IMR-90 (cell line): ENCODE measurements around the gene PELI1. TPM values are rescaled to one million over a fixed set of nuclear protein-coding genes. Genes with fewer than 3 reads are reported as not detected.

ENCODE experiments used
- ATAC-seq: fragments of 200-7000 bp; cut with Tn5 transposase; 2 replicates; pipeline ENCODE4 v1.9.1; 2020; ENCODE audit warnings: low read depth, mild to moderate bottlenecking, moderate library complexity
- BruUV-seq: library from RNA; stranded (reverse); fragments of 400-500 nt; replicated peaks from 2 replicates; lab custom pipeline; 2021; lab: Mats Ljungman, UMichigan
- CTCF ChIA-PET: fragments of 300-600 bp; formaldehyde crosslinking; extraction: SDS; loops from one replicate; lab custom pipeline; 2021; ENCODE audit warnings: antibody characterized with exemption; lab: Yijun Ruan, JAX
- POLR2A ChIA-PET: fragments of 300-600 bp; sonication (Branson Sonifier 250); formaldehyde crosslinking; loops from one replicate; lab custom pipeline; 2022; ENCODE audit warnings: antibody characterized with exemption; ENCODE audit not compliant: unreplicated experiment; lab: Charles Lee
- DNase-seq: peaks from one replicate; pipeline ENCODE4 v3.0.0; 2013
- H2AFZ ChIP-seq: replicated peaks from 2 replicates; pipeline ENCODE3; 2013; ENCODE audit warnings: low read length, mild to moderate bottlenecking; ENCODE audit not compliant: poor library complexity
- H2AK5ac ChIP-seq: 2 replicates; pipeline ENCODE4 v1.6.1; 2013; ENCODE audit warnings: low read depth, low read length, inconsistent platforms
- H2AK9ac ChIP-seq: replicated peaks from 2 replicates; pipeline ENCODE3; 2013; ENCODE audit warnings: mild to moderate bottlenecking, low read depth, low read length, moderate library complexity; ENCODE audit not compliant: poor library complexity
- H2BK120ac ChIP-seq: 2 replicates; pipeline ENCODE4 v1.6.1; 2013; ENCODE audit warnings: low read depth, low read length, inconsistent platforms
- H2BK15ac ChIP-seq: 3 replicates; pipeline ENCODE4 v1.6.1; 2013; ENCODE audit warnings: low read depth, low read length, inconsistent platforms
- H2BK20ac ChIP-seq: 2 replicates; pipeline ENCODE4 v1.6.1; 2013; ENCODE audit warnings: low read depth, mild to moderate bottlenecking, inconsistent platforms, low read length, moderate library complexity
- H2BK5ac ChIP-seq: 2 replicates; pipeline ENCODE4 v1.6.1; 2013; ENCODE audit warnings: mild to moderate bottlenecking, low read depth, low read length, inconsistent platforms; ENCODE audit not compliant: poor library complexity, severe bottlenecking
- H3K14ac ChIP-seq: replicated peaks from 2 replicates; pipeline ENCODE4 v1.6.1; 2013; ENCODE audit warnings: low read depth, low read length, inconsistent platforms
- H3K18ac ChIP-seq: 2 replicates; pipeline ENCODE4 v1.6.1; 2013; ENCODE audit warnings: low read depth, low read length, control low read depth
- H3K23ac ChIP-seq: 2 replicates; pipeline ENCODE4 v1.6.1; 2013; ENCODE audit warnings: low read depth, low read length, inconsistent platforms
- H3K27ac ChIP-seq: 2 replicates; pipeline ENCODE4 v1.5.1; 2013; ENCODE audit warnings: mild to moderate bottlenecking, control low read depth, low read length; ENCODE audit not compliant: insufficient read depth
- H3K27me3 ChIP-seq: 2 replicates; pipeline ENCODE4 v1.6.1; 2013; ENCODE audit warnings: low read length; ENCODE audit not compliant: control insufficient read depth, insufficient read depth
- H3K36me3 ChIP-seq: 2 replicates; pipeline ENCODE4 v1.6.1; 2013; ENCODE audit warnings: low read length, mixed read lengths; ENCODE audit not compliant: control insufficient read depth, insufficient read depth
- H3K4ac ChIP-seq: 2 replicates; pipeline ENCODE4 v1.6.1; 2013; ENCODE audit warnings: low read depth, low read length, inconsistent platforms
- H3K4me1 ChIP-seq: 2 replicates; pipeline ENCODE4 v1.6.1; 2013; ENCODE audit warnings: low read length, mixed read lengths; ENCODE audit not compliant: control insufficient read depth, insufficient read depth
- H3K4me2 ChIP-seq: 2 replicates; pipeline ENCODE4 v1.6.1; 2013; ENCODE audit warnings: low read depth, mild to moderate bottlenecking, control low read depth, low read length, moderate library complexity
- H3K4me3 ChIP-seq: 2 replicates; pipeline ENCODE4 v1.5.1; 2013; ENCODE audit warnings: low read depth, mild to moderate bottlenecking, control low read depth, low read length, moderate library complexity; ENCODE audit not compliant: insufficient read depth
- H3K56ac ChIP-seq: 2 replicates; pipeline ENCODE4 v1.6.1; 2013; ENCODE audit warnings: low read length, inconsistent platforms; ENCODE audit not compliant: insufficient read depth; ENCODE audit errors: extremely low read depth
- H3K79me1 ChIP-seq, 2 experiments: 2 replicates each; pipeline ENCODE4 v1.6.1; 2013; ENCODE audit warnings: low read length in 2 of 2, inconsistent platforms in 1 of 2, low read depth in 1 of 2
- H3K9ac ChIP-seq: 2 replicates; pipeline ENCODE4 v1.6.1; 2013; ENCODE audit warnings: low read depth, low read length, control low read depth
- H3K9me1 ChIP-seq: 2 replicates; pipeline ENCODE4 v1.6.1; 2013; ENCODE audit warnings: low read length, inconsistent platforms; ENCODE audit not compliant: insufficient read depth
- H3K9me3 ChIP-seq: 2 replicates; pipeline ENCODE4 v1.6.1; 2013; ENCODE audit warnings: low read length; ENCODE audit not compliant: control insufficient read depth, insufficient read depth
- H4K20me1 ChIP-seq: 2 replicates; pipeline ENCODE4 v1.6.1; 2013; ENCODE audit warnings: low read length, inconsistent platforms; ENCODE audit not compliant: insufficient read depth
- H4K5ac ChIP-seq: 2 replicates; pipeline ENCODE4 v1.6.1; 2013; ENCODE audit warnings: mild to moderate bottlenecking, low read depth, low read length, control low read depth
- H4K8ac ChIP-seq, 2 experiments: 2 replicates each; pipeline ENCODE4 v1.6.1; 2013; ENCODE audit warnings: low read depth in 2 of 2, low read length in 2 of 2, control low read depth in 1 of 2, inconsistent platforms in 1 of 2
- H4K91ac ChIP-seq: 2 replicates; pipeline ENCODE4 v1.6.1; 2013; ENCODE audit warnings: low read depth, low read length, inconsistent platforms; ENCODE audit not compliant: insufficient read depth
- BHLHE40 ChIP-seq: fragments of 150-350 bp; IDR thresholded peaks from 2 replicates; pipeline ENCODE4 v1.6.1; 2016; ENCODE audit warnings: mild to moderate bottlenecking, low read depth, low read length
- CEBPB ChIP-seq: IDR thresholded peaks from 2 replicates; pipeline ENCODE4 v1.6.1; 2012; ENCODE audit warnings: low read depth, low read length, improper control_type of control experiment
- CHD1 ChIP-seq: IDR thresholded peaks from 2 replicates; pipeline ENCODE4 v1.6.1; 2012; ENCODE audit warnings: low read depth, low read length, improper control_type of control experiment
- CTCF ChIP-seq: conservative IDR thresholded peaks from 2 replicates; pipeline ENCODE4 v1.5.1; 2012; ENCODE audit warnings: mild to moderate bottlenecking, low read depth, low read length, improper control_type of control experiment
- ELK1 ChIP-seq: fragments of 150-350 bp; IDR thresholded peaks from 2 replicates; pipeline ENCODE4 v1.6.1; 2016; ENCODE audit warnings: low read depth, mild to moderate bottlenecking, low read length, moderate library complexity, borderline replicate concordance
- MAZ ChIP-seq: IDR thresholded peaks from 2 replicates; pipeline ENCODE4 v1.6.1; 2012; ENCODE audit warnings: low read depth, mild to moderate bottlenecking, low read length, improper control_type of control experiment, moderate library complexity, borderline replicate concordance
- MXI1 ChIP-seq: IDR thresholded peaks from 2 replicates; pipeline ENCODE4 v1.6.1; 2012; ENCODE audit warnings: low read depth, mild to moderate bottlenecking, low read length, moderate library complexity, borderline replicate concordance
- NFE2L2 ChIP-seq: fragments of 150-350 bp; IDR thresholded peaks from 2 replicates; pipeline ENCODE4 v1.6.1; 2016; ENCODE audit warnings: low read depth, mild to moderate bottlenecking, low read length
- POLR2A ChIP-seq: IDR thresholded peaks from 2 replicates; pipeline ENCODE4 v1.6.1; 2012; ENCODE audit warnings: mild to moderate bottlenecking, low read depth, low read length
- RCOR1 ChIP-seq: IDR thresholded peaks from 2 replicates; pipeline ENCODE4 v1.6.1; 2012; ENCODE audit warnings: mild to moderate bottlenecking, low read length, improper control_type of control experiment; ENCODE audit not compliant: insufficient replicate concordance
- RFX5 ChIP-seq: IDR thresholded peaks from 2 replicates; pipeline ENCODE4 v1.8.0; 2012; ENCODE audit warnings: low read depth, mild to moderate bottlenecking, low read length, moderate library complexity
- SMC3 ChIP-seq: fragments of 150-350 bp; IDR thresholded peaks from 2 replicates; pipeline ENCODE4 v1.6.1; 2016; ENCODE audit warnings: low read depth, mild to moderate bottlenecking, antibody characterized with exemption, low read length, moderate library complexity
- WGBS, 2 experiments: methylation state at CpG; one replicate each; pipeline versions ENCODE4 v1.1.5 to v1.1.7; 2013; ENCODE audit warnings: missing lambda C conversion rate in 2 of 2; ENCODE audit not compliant: insufficient read length in 1 of 2; ENCODE audit errors: extremely low coverage in 2 of 2; 5-methylcytosine and 5-hydroxymethylcytosine counted together
- dilution Hi-C: fragments of 300-500 bp; cut with HindIII; formaldehyde crosslinking; loops from one replicate; pipeline ENCODE4 v1.14.3; 2018; ENCODE audit warnings: low sequenced_read_pairs; ENCODE audit not compliant: unreplicated experiment
- in situ Hi-C: fragments of 300-500 bp; cut with MboI; formaldehyde crosslinking; loops from 3 replicates; pipeline ENCODE4 v1.14.3; 2019; ENCODE audit warnings: low sequenced_read_pairs, inconsistent platforms, mixed read lengths
- intact Hi-C: fragments of 100-400 bp; cut with micrococcal nuclease; formaldehyde crosslinking; loops from 2 replicates; pipeline ENCODE4 v1.10.0; 2022
- polyA plus RNA-seq, 3 experiments: library from polyadenylated mRNA; depleted of rRNA; stranded (reverse); fragments of >200 nt; gene quantifications; 2 replicates each; pipeline ENCODE4 v1.2.3, GENCODE V29; 2012; ENCODE audit warnings: low replicate concordance in 1 of 3
- total RNA-seq: library from RNA; depleted of rRNA; stranded (reverse); fragments of >200 nt; gene quantifications from 2 replicates; pipeline ENCODE4 v1.2.3, GENCODE V29; 2012
- TF ChIP-seq, protein P1 (sequence below): fragments of 150-350 bp; IDR thresholded peaks from 2 replicates; pipeline ENCODE4 v1.6.1; 2017; ENCODE audit warnings: mild to moderate bottlenecking, antibody characterized with exemption, low read length, low read depth

PELI1 gene
- total and polyA plus RNA-seq, 2 of the 4 experiments (the other 2 are of a cell fraction), result 2.2 to 2.5 TPM

DNA sequence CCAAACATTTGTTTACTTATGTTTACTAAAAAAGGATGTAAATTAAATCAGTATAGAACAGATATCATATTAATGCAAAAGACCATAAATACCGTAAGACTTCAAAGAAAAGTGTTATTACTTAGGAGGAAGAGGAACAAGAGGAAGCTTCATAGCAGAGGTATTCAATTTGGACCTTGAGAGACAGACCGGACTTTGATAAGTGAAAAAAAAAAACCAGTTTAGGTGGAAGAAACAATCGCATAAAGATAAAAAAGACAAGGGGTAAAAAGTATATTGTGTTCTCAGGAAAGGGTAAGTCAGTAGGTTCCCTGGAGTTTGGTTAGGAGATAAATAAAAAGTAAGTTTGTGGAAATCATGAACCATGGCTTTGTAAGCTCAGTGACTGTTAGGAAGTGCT lies 17.6 kb downstream of the PELI1 start:
- POLR2A ChIA-PET, result no interaction called here
- in situ Hi-C loops, result no loop called here
- Histone ChIP-seq H4K20me1 (no peaks in the 10 kb centered on the region), H2BK5ac (no peak overlapping the region), H3K4me3 (no peak overlapping the region), H3K4me1 (no peaks in the 10 kb centered on the region), H2AK9ac (no peak overlapping the region), H2BK20ac (no peak overlapping the region), H3K36me3 (no peaks in the 10 kb centered on the region), H2AK5ac (no peak overlapping the region), H3K9ac (no peak overlapping the region), H3K9me3 (no peaks in the 10 kb centered on the region), H3K4ac (no peak overlapping the region), H3K23ac (no peak overlapping the region), H3K4me2 (no peak overlapping the region), H3K27me3 (no peaks in the 10 kb centered on the region), H3K27ac (no peak overlapping the region), H4K91ac (no peak overlapping the region), H3K79me1 (peaks cover 3 to 4% of the 10 kb centered on the region in 2 experiments; a peak in 2 of 4 replicates), H3K14ac (no peak overlapping the region), H2BK15ac (no peak overlapping the region), H3K9me1 (no peaks in the 10 kb centered on the region), H4K5ac (no peak overlapping the region), H2BK120ac (no peak overlapping the region), H2AFZ (no peak overlapping the region), H4K8ac (no peak overlapping the region), H3K56ac (no peak overlapping the region), H3K18ac (no peak overlapping the region)
- ATAC-seq (no peak), DNase-seq (no peak)
- no CpG with 5 or more reads among the region's 3 CpGs for WGBS, 2 experiments
- CTCF ChIA-PET, result interaction anchor here (0.7 kb wide), 1 partner anchor 27 kb away, joined by 3 read pairs; no protein-coding TSS in a partner anchor
- TF ChIP-seq RFX5 (no peak), RCOR1 (no peak), BHLHE40 (no peak), SMC3 (no peak), NFE2L2 (no peak), CTCF (no peak), POLR2A (no peak), CEBPB (no peak), ELK1 (no peak), CHD1 (no peak), MAZ (no peak), MXI1 (no peak)
- TF ChIP-seq, protein P1, sequence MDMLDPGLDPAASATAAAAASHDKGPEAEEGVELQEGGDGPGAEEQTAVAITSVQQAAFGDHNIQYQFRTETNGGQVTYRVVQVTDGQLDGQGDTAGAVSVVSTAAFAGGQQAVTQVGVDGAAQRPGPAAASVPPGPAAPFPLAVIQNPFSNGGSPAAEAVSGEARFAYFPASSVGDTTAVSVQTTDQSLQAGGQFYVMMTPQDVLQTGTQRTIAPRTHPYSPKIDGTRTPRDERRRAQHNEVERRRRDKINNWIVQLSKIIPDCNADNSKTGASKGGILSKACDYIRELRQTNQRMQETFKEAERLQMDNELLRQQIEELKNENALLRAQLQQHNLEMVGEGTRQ, result no peak
- no TSS peak for BruUV-seq
- intact Hi-C loops, result no loop called here
- dilution Hi-C loops, result no loop called here
